Neuronal stem cell (in vitro differentiated cells): ENCODE results near the gene PSMD7.

Experiments
- DNase-seq: peaks from one replicate; pipeline ENCODE4 v3.0.0-alpha.2; 2013; ENCODE audit warnings: low spot score
- H2AFZ ChIP-seq: one replicate; pipeline ENCODE4 v1.6.1; 2013; ENCODE audit warnings: mild to moderate bottlenecking, low read length, inconsistent platforms
- H2AK5ac ChIP-seq: 2 replicates; pipeline ENCODE4 v1.6.1; 2013; ENCODE audit warnings: low read depth, mild to moderate bottlenecking, inconsistent platforms, low read length, moderate library complexity, mixed read lengths
- H2BK120ac ChIP-seq: 2 replicates; pipeline ENCODE4 v1.6.1; 2013; ENCODE audit warnings: low read depth, mild to moderate bottlenecking, inconsistent platforms, low read length, moderate library complexity, mixed read lengths
- H2BK12ac ChIP-seq: one replicate; pipeline ENCODE4 v1.6.1; 2013; ENCODE audit warnings: low read length, inconsistent platforms
- H2BK15ac ChIP-seq: 2 replicates; pipeline ENCODE4 v1.6.1; 2013; ENCODE audit warnings: mild to moderate bottlenecking, low read length, inconsistent platforms, mixed read lengths
- H2BK5ac ChIP-seq: one replicate; pipeline ENCODE4 v1.6.1; 2013; ENCODE audit warnings: inconsistent platforms, mild to moderate bottlenecking, low read length, moderate library complexity
- H3K14ac ChIP-seq: one replicate; pipeline ENCODE4 v1.6.1; 2013; ENCODE audit warnings: low read length, inconsistent platforms
- H3K18ac ChIP-seq: 2 replicates; pipeline ENCODE4 v1.6.1; 2013; ENCODE audit warnings: low read length, inconsistent platforms
- H3K23ac ChIP-seq: 2 replicates; pipeline ENCODE4 v1.6.1; 2013; ENCODE audit warnings: low read depth, mild to moderate bottlenecking, mixed read lengths, low read length, inconsistent platforms; ENCODE audit not compliant: poor library complexity
- H3K27ac ChIP-seq: replicated peaks from 3 replicates; pipeline ENCODE4 v1.5.1; 2013; ENCODE audit warnings: low read length, inconsistent platforms
- H3K27me3 ChIP-seq, 3 experiments: 2 replicates each; pipeline ENCODE4 v1.6.1; 2013; ENCODE audit warnings: low read length in 3 of 3, mild to moderate bottlenecking in 2 of 3, inconsistent platforms in 1 of 3, low read depth in 1 of 3, mixed read lengths in 1 of 3, moderate library complexity in 1 of 3; ENCODE audit not compliant: control insufficient read depth in 3 of 3, insufficient read depth in 3 of 3
- H3K36me3 ChIP-seq, 2 donors: replicated peaks in 1 of 2; 2 replicates each; pipeline ENCODE4 v1.6.1; 2013; ENCODE audit warnings: low read length in 2 of 2; ENCODE audit not compliant: control insufficient read depth in 2 of 2, insufficient read depth in 2 of 2
- H3K4ac ChIP-seq: 2 replicates; pipeline ENCODE4 v1.6.1; 2013; ENCODE audit warnings: inconsistent platforms, mild to moderate bottlenecking, low read length, moderate library complexity
- H3K4me1 ChIP-seq, 2 donors: 1 replicate in 1 of 2; 2 replicates in 1 of 2; pipeline ENCODE4 v1.6.1; 2013; ENCODE audit warnings: low read length in 2 of 2, low read depth in 1 of 2; ENCODE audit not compliant: control insufficient read depth in 2 of 2, insufficient read depth in 1 of 2
- H3K4me2 ChIP-seq: one replicate; pipeline ENCODE4 v1.6.1; 2013; ENCODE audit warnings: mild to moderate bottlenecking, low read length, inconsistent platforms; ENCODE audit not compliant: insufficient read depth, poor library complexity, severe bottlenecking
- H3K4me3 ChIP-seq, 2 donors: 2 replicates each; pipeline ENCODE4 v1.5.1; 2013; ENCODE audit warnings: low read length in 2 of 2, mild to moderate bottlenecking in 2 of 2, inconsistent platforms in 1 of 2, moderate library complexity in 1 of 2
- H3K79me1 ChIP-seq: one replicate; pipeline ENCODE4 v1.6.1; 2013; ENCODE audit warnings: low read depth, mild to moderate bottlenecking, inconsistent platforms, low read length, moderate library complexity
- H3K9ac ChIP-seq: one replicate; pipeline ENCODE4 v1.6.1; 2013; ENCODE audit warnings: mild to moderate bottlenecking, low read depth, low read length, inconsistent platforms; ENCODE audit not compliant: poor library complexity
- H3K9me3 ChIP-seq, 2 donors: replicated peaks in 1 of 2; 2 replicates each; pipeline versions ENCODE3 to v1.6.1; 2013; ENCODE audit warnings: low read length in 2 of 2, mild to moderate bottlenecking in 2 of 2, inconsistent platforms in 1 of 2, low read depth in 1 of 2, mixed read lengths in 1 of 2, moderate library complexity in 1 of 2; ENCODE audit not compliant: control insufficient read depth in 2 of 2, insufficient read depth in 1 of 2
- H4K8ac ChIP-seq: one replicate; pipeline ENCODE4 v1.6.1; 2013; ENCODE audit warnings: low read depth, mild to moderate bottlenecking, inconsistent platforms, low read length, moderate library complexity
- H4K91ac ChIP-seq: one replicate; pipeline ENCODE4 v1.6.1; 2013; ENCODE audit warnings: low read length, low read depth, mild to moderate bottlenecking, inconsistent platforms; ENCODE audit not compliant: poor library complexity
- WGBS, 2 donors: extraction: QIAGEN DNeasy Blood & Tissue Kit; methylation state at CpG; one replicate each; pipeline ENCODE4 v1.1.7; 2013; ENCODE audit warnings: missing lambda C conversion rate in 2 of 2, mixed read lengths in 1 of 2; ENCODE audit not compliant: insufficient read length in 2 of 2, insufficient replicate concordance in 1 of 2; ENCODE audit errors: extremely low coverage in 2 of 2; 5-methylcytosine and 5-hydroxymethylcytosine counted together

Gene PSMD7

GRCh38 chr16:74281300-74281699, 15.3 kb upstream of the PSMD7 start:
- Histone ChIP-seq H3K27ac (no peak overlapping the region), H2AFZ (no peak overlapping the region), H4K91ac (no peak overlapping the region), H3K4me1 (peaks cover 1 to 14% of the 10 kb centered on the region in 2 donors), H4K8ac (no peak overlapping the region), H3K23ac (no peak overlapping the region), H3K36me3 (peaks cover 0 to 1% of the 10 kb centered on the region in 2 donors), H2AK5ac (no peak overlapping the region), H3K9ac (no peak overlapping the region), H3K18ac (no peak overlapping the region), H3K9me3 (peaks cover 2 to 5% of the 10 kb centered on the region in 2 donors), H2BK5ac (no peak overlapping the region), H2BK12ac (no peak overlapping the region), H2BK15ac (no peak overlapping the region), H2BK120ac (no peak overlapping the region), H3K27me3 (no peaks in the 10 kb centered on the region), H3K4ac (no peak overlapping the region), H3K79me1 (no peaks in the 10 kb centered on the region), H3K14ac (no peak overlapping the region), H3K4me3 (no peak overlapping the region), H3K4me2 (no peak overlapping the region)
- no CpG with 5 or more reads among the region's 1 CpG for WGBS, 2 donors
- DNase-seq: no peak

GRCh38 chr16:74283716-74284115, 12.9 kb upstream of the PSMD7 start:
- Histone ChIP-seq H3K9ac (no peak overlapping the region), H2AFZ (no peak overlapping the region), H3K27ac (peak overlapping the region; percentile 30), H2BK12ac (no peak overlapping the region), H3K23ac (no peak overlapping the region), H3K4ac (no peak overlapping the region), H3K79me1 (no peaks in the 10 kb centered on the region), H3K4me3 (no peak overlapping the region), H2AK5ac (no peak overlapping the region), H3K4me1 (peaks cover 0 to 6% of the 10 kb centered on the region in 2 donors), H4K91ac (no peak overlapping the region), H3K27me3 (no peaks in the 10 kb centered on the region), H3K14ac (no peak overlapping the region), H3K36me3 (peaks cover 0 to 1% of the 10 kb centered on the region in 2 donors), H3K18ac (no peak overlapping the region), H2BK15ac (no peak overlapping the region), H2BK5ac (no peak overlapping the region), H4K8ac (no peak overlapping the region), H3K9me3 (peaks cover 2 to 5% of the 10 kb centered on the region in 2 donors), H3K4me2 (no peak overlapping the region), H2BK120ac (no peak overlapping the region)
- WGBS, 2 donors: no CpG with 5 or more reads among the region's 4 CpGs
- no peak for DNase-seq

GRCh38 chr16:74288065-74288464, 8.5 kb upstream of the PSMD7 start:
- Histone ChIP-seq H3K4me1 (no peaks in the 10 kb centered on the region), H2AK5ac (no peak overlapping the region), H3K27ac (no peak overlapping the region), H3K4me2 (no peak overlapping the region), H3K14ac (no peak overlapping the region), H3K4ac (no peak overlapping the region), H3K27me3 (no peaks in the 10 kb centered on the region), H4K91ac (no peak overlapping the region), H3K9me3 (peaks cover 2 to 5% of the 10 kb centered on the region in 2 donors), H2BK15ac (no peak overlapping the region), H3K79me1 (no peaks in the 10 kb centered on the region), H2BK12ac (no peak overlapping the region), H2AFZ (no peak overlapping the region), H3K4me3 (no peak overlapping the region), H2BK120ac (no peak overlapping the region), H3K9ac (no peak overlapping the region), H4K8ac (no peak overlapping the region), H3K23ac (no peak overlapping the region), H3K18ac (no peak overlapping the region), H3K36me3 (peaks cover 0 to 1% of the 10 kb centered on the region in 2 donors), H2BK5ac (no peak overlapping the region)
- DNase-seq: no peak
- no CpG with 5 or more reads among the region's 7 CpGs for WGBS, 2 donors

GRCh38 chr16:74290356-74290755, 6.3 kb upstream of the PSMD7 start:
- Histone ChIP-seq H4K8ac (no peak overlapping the region), H2BK5ac (no peak overlapping the region), H3K4me3 (no peak overlapping the region), H3K23ac (no peak overlapping the region), H2BK15ac (no peak overlapping the region), H2BK120ac (no peak overlapping the region), H3K9ac (no peak overlapping the region), H3K27ac (no peak overlapping the region), H3K4ac (no peak overlapping the region), H3K14ac (no peak overlapping the region), H3K27me3 (no peaks in the 10 kb centered on the region), H2BK12ac (no peak overlapping the region), H3K9me3 (peaks cover 0 to 2% of the 10 kb centered on the region in 2 donors), H3K4me2 (no peak overlapping the region), H2AK5ac (no peak overlapping the region), H3K18ac (no peak overlapping the region), H3K36me3 (no peaks in the 10 kb centered on the region), H4K91ac (no peak overlapping the region), H3K4me1 (no peaks in the 10 kb centered on the region), H2AFZ (no peak overlapping the region), H3K79me1 (no peaks in the 10 kb centered on the region)
- DNase-seq: no peak
